Inferior parietal cortex (tissue), 1 donor: Measurements from ENCODE around the gene JAM2.
A peak's percentile ranks its signal among the peaks of the same experiment; 100 is the strongest.

ENCODE experiments used
- DNase-seq: peaks from one replicate; pipeline ENCODE4 v3.0.0-alpha.2; 2016; ENCODE audit errors: extremely low spot score

Gene JAM2

GRCh38 chr21:25717491-25718147 lies 78.6 kb downstream of the JAM2 start:
- DNase-seq = no peak

GRCh38 chr21:25721987-25722386 lies 82.9 kb downstream of the JAM2 start:
- no peak for DNase-seq

- DNase-seq = no peak
Observed at GRCh38 chr21:25722631-25723030, 83.6 kb downstream of the JAM2 start.

- DNase-seq = no peak
Observed at GRCh38 chr21:25732091-25732760, 93.2 kb downstream of the JAM2 start.

GRCh38 chr21:25733859-25734653 lies 95.0 kb downstream of the JAM2 start:
- DNase-seq = peak; percentile 18

- no peak for DNase-seq
Observed at GRCh38 chr21:25734654-25734903, 95.5 kb downstream of the JAM2 start.

- DNase-seq = peak; percentile 98
Observed at GRCh38 chr21:25734904-25735645, 96.0 kb downstream of the JAM2 start, which contains the start of the genes ATP5PF and GABPA. Gene ATP5PF, minus strand, starts transcription at chr21:25734904. Its CDS starts 5,110 bp downstream, at chr21:25729794. Gene GABPA, plus strand, starts transcription at chr21:25734972. Its CDS starts 6,627 bp downstream, at chr21:25741599.

GRCh38 chr21:25735646-25736597 lies 96.9 kb downstream of the JAM2 start:
- DNase-seq = peak; percentile 77

- no peak for DNase-seq
Observed at GRCh38 chr21:25737421-25737820, 98.4 kb downstream of the JAM2 start.

GRCh38 chr21:25742900-25743299 lies 103.8 kb downstream of the JAM2 start:
- DNase-seq = no peak

GRCh38 chr21:25744854-25745253 lies 105.8 kb downstream of the JAM2 start:
- no peak for DNase-seq

- no peak for DNase-seq
Observed at GRCh38 chr21:25750085-25750484, 111.0 kb downstream of the JAM2 start.

GRCh38 chr21:25752416-25752815 lies 113.4 kb downstream of the JAM2 start:
- DNase-seq = no peak

GRCh38 chr21:25756190-25756932 lies 117.3 kb downstream of the JAM2 start:
- no peak for DNase-seq

- no peak for DNase-seq
Observed at GRCh38 chr21:25757531-25757930, 118.5 kb downstream of the JAM2 start.

- no peak for DNase-seq
Observed at GRCh38 chr21:25759573-25759972, 120.5 kb downstream of the JAM2 start.

GRCh38 chr21:25760061-25760460 lies 121.0 kb downstream of the JAM2 start:
- DNase-seq = no peak

GRCh38 chr21:25760677-25761076 lies 121.6 kb downstream of the JAM2 start:
- DNase-seq = no peak

GRCh38 chr21:25764065-25764464 lies 125.0 kb downstream of the JAM2 start:
- no peak for DNase-seq
